BLaER1 treated with 17β-estradiol and CSF1 and Interleukin-3, amounts not matched to agents 10 nM and 100 nM (cell line): ENCODE measurements around the gene ITPA.
A peak's percentile ranks its signal among the peaks of the same experiment; 100 is the strongest.

Experiments
- H3K27ac ChIP-seq, 11 experiments: shearing (Covaris generic); formaldehyde crosslinking; 2 replicates each; pipeline ENCODE4 v1.8.1; 2022
- H3K27me3 ChIP-seq, 11 experiments: shearing (Covaris generic); formaldehyde crosslinking; 2 replicates each; pipeline ENCODE4 v1.8.1; 2022
- H3K36me3 ChIP-seq, 11 experiments: shearing (Covaris generic); formaldehyde crosslinking; 2 replicates each; pipeline ENCODE4 v1.8.1; 2022
- H3K4me1 ChIP-seq, 10 experiments: shearing (Covaris generic); formaldehyde crosslinking; 2 replicates each; pipeline ENCODE4 v1.8.1; 2022
- H3K4me2 ChIP-seq, 11 experiments: shearing (Covaris generic); formaldehyde crosslinking; 2 replicates each; pipeline ENCODE4 v1.8.1; 2022
- H3K4me3 ChIP-seq, 10 experiments: shearing (Covaris generic); formaldehyde crosslinking; 2 replicates each; pipeline ENCODE4 v1.8.1; 2022
- H3K9ac ChIP-seq, 11 experiments: shearing (Covaris generic); formaldehyde crosslinking; 2 replicates each; pipeline ENCODE4 v1.8.1; 2022
- H3K9me3 ChIP-seq, 11 experiments: shearing (Covaris generic); formaldehyde crosslinking; replicated peaks in 1 of 11; 2 replicates each; pipeline ENCODE4 v1.8.1; 2022
- H4K20me1 ChIP-seq, 11 experiments: shearing (Covaris generic); formaldehyde crosslinking; 2 replicates each; pipeline ENCODE4 v1.8.1; 2022
- Cebpa-rat ChIP-seq, 11 experiments: shearing (Covaris generic); IDR thresholded peaks; 2 replicates each; pipeline ENCODE4 v1.8.1; 2022

ITPA gene

GRCh38 chr20:3233991-3234498, 24.7 kb downstream of the ITPA start:
- no peak for TF ChIP-seq Cebpa-rat (IDR thresholded peaks at IDR 0.05)
- Histone ChIP-seq H3K27me3 (peaks cover 35 to 47% (median 39%) of the 10 kb centered on the region in 11 experiments), H4K20me1 (peaks cover 0 to 30% (median 14%) of the 10 kb centered on the region in 11 experiments; a peak in 12 of 22 replicates), H3K36me3 (no peaks in the 10 kb centered on the region), H3K9me3 (no peaks in the 10 kb centered on the region), H3K4me3 (no peak overlapping the region), H3K27ac (no peak overlapping the region), H3K9ac (no peak overlapping the region), H3K4me2 (no peak overlapping the region), H3K4me1 (peaks cover 0 to 23% (median 11%) of the 10 kb centered on the region in 10 experiments; a peak in 14 of 20 replicates)

- Histone ChIP-seq H3K27me3 (peaks cover 53 to 65% (median 56%) of the 10 kb centered on the region in 11 experiments), H3K27ac (no peak overlapping the region)
Observed at GRCh38 chr20:3235666-3236324, 26.5 kb downstream of the ITPA start.

GRCh38 chr20:3237011-3237957, 28.0 kb downstream of the ITPA start:
- Histone ChIP-seq H3K4me3 (peak overlapping the region in 9 of 10 experiments; percentile 66 to 84 (median 74); a peak in 11 of 20 replicates), H3K27me3 (peaks cover 61 to 80% (median 71%) of the 10 kb centered on the region in 11 experiments), H4K20me1 (peaks cover 0 to 53% (median 21%) of the 10 kb centered on the region in 11 experiments; a peak in 13 of 22 replicates), H3K27ac (no peak overlapping the region), H3K9ac (no peak overlapping the region; a peak in 1 of 22 replicates), H3K9me3 (no peaks in the 10 kb centered on the region), H3K4me1 (peaks cover 0 to 34% (median 20%) of the 10 kb centered on the region in 10 experiments; a peak in 15 of 20 replicates), H3K36me3 (no peaks in the 10 kb centered on the region), H3K4me2 (peak overlapping the region; percentile 91 to 98 (median 96); a peak in 16 of 22 replicates)
- TF ChIP-seq Cebpa-rat (IDR thresholded peaks at IDR 0.05): no peak

More at GRCh38 chr20:3235666-3236324, 26.5 kb downstream of the ITPA start:
- Histone ChIP-seq H3K9ac (no peak overlapping the region), H3K4me1 (peaks cover 0 to 34% (median 20%) of the 10 kb centered on the region in 10 experiments; a peak in 15 of 20 replicates), H3K4me2 (no peak overlapping the region), H3K36me3 (no peaks in the 10 kb centered on the region), H4K20me1 (peaks cover 0 to 46% (median 18%) of the 10 kb centered on the region in 11 experiments; a peak in 13 of 22 replicates), H3K9me3 (no peaks in the 10 kb centered on the region), H3K4me3 (no peak overlapping the region)
- no peak for TF ChIP-seq Cebpa-rat (IDR thresholded peaks at IDR 0.05)

DNA sequence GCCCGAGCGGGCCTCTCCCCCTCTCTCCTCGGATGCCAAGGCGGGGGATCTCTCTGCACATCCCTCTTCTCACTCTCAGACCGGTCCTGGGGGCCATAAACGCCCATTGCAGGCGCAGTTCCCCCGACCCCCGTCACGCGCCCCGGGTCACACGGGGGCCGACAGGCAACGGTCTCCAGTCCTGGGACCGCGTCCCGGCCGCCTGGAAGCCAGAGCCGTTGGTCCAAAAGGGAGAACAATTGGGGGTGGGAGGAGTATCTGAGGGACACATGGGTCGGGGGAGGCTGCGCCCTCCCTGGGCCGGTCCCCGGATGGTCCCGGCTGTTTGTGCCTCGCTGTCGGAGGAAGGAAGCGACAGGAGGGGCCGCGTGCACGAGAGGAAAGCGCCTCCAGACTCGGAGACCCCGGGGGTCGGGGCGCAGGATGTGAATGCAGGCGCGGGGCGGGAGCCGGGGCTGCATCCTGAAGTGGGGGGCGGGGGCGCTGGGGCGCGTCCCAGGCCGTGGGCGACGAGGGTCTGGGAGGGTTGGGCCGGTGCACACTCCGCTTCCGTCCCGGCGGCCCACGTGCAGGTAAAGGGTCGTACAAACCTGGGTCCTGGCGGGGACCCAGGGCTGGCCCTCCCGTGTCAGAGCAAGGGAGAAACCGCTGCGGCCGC, 28.8 kb downstream of the ITPA start:
- no peaks in the 10 kb centered on the region for H3K9me3 ChIP-seq
- peaks cover 0 to 53% (median 21%) of the 10 kb centered on the region in 11 experiments; a peak in 13 of 22 replicates for H4K20me1 ChIP-seq
- peaks cover 0 to 32% (median 20%) of the 10 kb centered on the region in 10 experiments; a peak in 15 of 20 replicates for H3K4me1 ChIP-seq
- H3K27ac ChIP-seq: no peak overlapping the region
- H3K9ac ChIP-seq: peak overlapping the region; percentile 41 to 83 (median 71); a peak in 19 of 22 replicates
- H3K36me3 ChIP-seq: no peaks in the 10 kb centered on the region
- TF ChIP-seq Cebpa-rat (IDR thresholded peaks at IDR 0.05): no peak
- H3K27me3 ChIP-seq: peaks cover 61 to 87% (median 74%) of the 10 kb centered on the region in 11 experiments
- H3K4me2 ChIP-seq: peak overlapping the region; percentile 91 to 98 (median 96)
- H3K4me3 ChIP-seq: peak overlapping the region; percentile 66 to 92 (median 75)

DNA sequence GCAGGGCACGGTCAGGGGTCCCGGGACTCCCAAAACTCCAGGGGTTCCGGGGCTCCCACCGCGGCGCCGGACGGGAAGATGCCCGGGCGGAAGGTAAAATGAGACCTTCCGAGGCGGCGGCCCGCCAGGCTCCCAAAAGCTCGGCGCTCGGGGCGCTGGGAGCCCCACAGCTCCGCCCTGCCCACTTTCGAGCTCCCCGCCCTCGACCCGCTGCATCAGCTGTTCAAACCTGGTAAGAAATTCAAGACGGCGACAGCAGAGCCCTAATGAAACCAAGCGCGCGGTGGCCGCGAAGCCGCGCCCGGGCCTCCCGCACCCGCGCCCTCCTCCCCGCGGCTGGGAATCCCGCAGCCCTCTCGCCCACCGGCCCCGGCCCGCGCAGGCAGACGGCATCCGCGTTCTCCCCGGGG, 29.3 kb downstream of the ITPA start:
- H3K9ac ChIP-seq: peak overlapping the region; percentile 41 to 83 (median 71)
- no peaks in the 10 kb centered on the region for H3K9me3 ChIP-seq
- H3K27me3 ChIP-seq: peaks cover 61 to 90% (median 74%) of the 10 kb centered on the region in 11 experiments
- no peak for TF ChIP-seq Cebpa-rat (IDR thresholded peaks at IDR 0.05)
- no peaks in the 10 kb centered on the region for H3K36me3 ChIP-seq
- peaks cover 0 to 53% (median 21%) of the 10 kb centered on the region in 11 experiments; a peak in 13 of 22 replicates for H4K20me1 ChIP-seq
- H3K4me1 ChIP-seq: peaks cover 0 to 27% (median 17%) of the 10 kb centered on the region in 10 experiments; a peak in 15 of 20 replicates
- peak overlapping the region; percentile 91 to 98 (median 96) for H3K4me2 ChIP-seq
- peak overlapping the region; percentile 66 to 92 (median 75) for H3K4me3 ChIP-seq
- peak overlapping the region in 2 of 11 experiments; percentile 40 to 63; a peak in 1 of 22 replicates for H3K27ac ChIP-seq

- Histone ChIP-seq H3K9me3 (no peaks in the 10 kb centered on the region), H3K27ac (peak within 1 kb of the TSS in 4 of 11 experiments; percentile 20 to 63 (median 40); a peak in 5 of 22 replicates), H3K4me2 (peak within 1 kb of the TSS; percentile 91 to 98 (median 96)), H3K4me3 (peak within 1 kb of the TSS; percentile 66 to 92 (median 75)), H3K4me1 (peaks cover 0 to 26% (median 17%) of the 10 kb centered on the region in 10 experiments; a peak in 15 of 20 replicates), H3K36me3 (no peaks in the 10 kb centered on the region), H3K27me3 (peaks cover 61 to 93% (median 76%) of the 10 kb centered on the region in 11 experiments), H3K9ac (peak within 1 kb of the TSS; percentile 41 to 83 (median 71)), H4K20me1 (peaks cover 0 to 53% (median 21%) of the 10 kb centered on the region in 11 experiments; a peak in 13 of 22 replicates)
- TF ChIP-seq Cebpa-rat (IDR thresholded peaks at IDR 0.05): no peak
Observed at GRCh38 chr20:3239026-3239866, 29.9 kb downstream of the ITPA start, which contains the start of gene SLC4A11. Gene SLC4A11 (minus strand): TSS chr20:3239190. CDS start chr20:3239137, 53 bp downstream.
